Mesenchymal stem cell (in vitro differentiated cells and primary cell): ENCODE data around the gene EXOC3L1.

Experiments used
- DNase-seq: peaks from one replicate; pipeline ENCODE4 v3.0.0-alpha.2; 2013
- H2AFZ ChIP-seq: one replicate; pipeline ENCODE4 v1.6.1; 2013; ENCODE audit warnings: low read depth, mild to moderate bottlenecking, control low read depth, inconsistent platforms, low read length, moderate library complexity
- H2AK5ac ChIP-seq: 2 replicates; pipeline ENCODE4 v1.6.1; 2013; ENCODE audit warnings: low read length, moderate library complexity, mild to moderate bottlenecking, inconsistent platforms; ENCODE audit not compliant: severe bottlenecking
- H2BK120ac ChIP-seq: one replicate; pipeline ENCODE4 v1.6.1; 2013; ENCODE audit warnings: low read depth, mild to moderate bottlenecking, inconsistent platforms, low read length, moderate library complexity
- H2BK12ac ChIP-seq, 2 experiments: one replicate each; pipeline ENCODE4 v1.6.1; 2013; ENCODE audit warnings: inconsistent platforms in 2 of 2, low read length in 2 of 2, mild to moderate bottlenecking in 2 of 2, moderate library complexity in 2 of 2, control low read depth in 1 of 2
- H2BK15ac ChIP-seq: one replicate; pipeline ENCODE4 v1.6.1; 2013; ENCODE audit warnings: mild to moderate bottlenecking, low read depth, inconsistent platforms; ENCODE audit not compliant: poor library complexity, severe bottlenecking
- H2BK5ac ChIP-seq: 2 replicates; pipeline ENCODE4 v1.6.1; 2013; ENCODE audit warnings: low read depth, mild to moderate bottlenecking, low read length, control low read depth, inconsistent platforms; ENCODE audit not compliant: poor library complexity, severe bottlenecking
- H3K14ac ChIP-seq, 2 experiments: one replicate each; pipeline ENCODE4 v1.6.1; 2013; ENCODE audit warnings: inconsistent platforms in 2 of 2, low read length in 2 of 2, control low read depth in 1 of 2, mild to moderate bottlenecking in 1 of 2, moderate library complexity in 1 of 2
- H3K18ac ChIP-seq, 2 experiments: one replicate each; pipeline ENCODE4 v1.6.1; 2013; ENCODE audit warnings: inconsistent platforms in 2 of 2, low read length in 2 of 2, control low read depth in 1 of 2, low read depth in 1 of 2, mild to moderate bottlenecking in 1 of 2
- H3K23ac ChIP-seq, 2 experiments: one replicate each; pipeline ENCODE4 v1.6.1; 2013; ENCODE audit warnings: inconsistent platforms in 2 of 2, low read length in 2 of 2, mild to moderate bottlenecking in 2 of 2, moderate library complexity in 2 of 2, control low read depth in 1 of 2
- H3K27ac ChIP-seq: 2 replicates; pipeline ENCODE4 v1.5.1; 2013; ENCODE audit warnings: mild to moderate bottlenecking, moderate library complexity, low read length, control low read depth, inconsistent platforms; ENCODE audit not compliant: poor library complexity, severe bottlenecking
- H3K27me3 ChIP-seq, 2 experiments: 2 replicates each; pipeline versions ENCODE4 v1.6.1 to v1.7.0; 2013; ENCODE audit warnings: low read length in 2 of 2, mild to moderate bottlenecking in 2 of 2, moderate library complexity in 2 of 2, control low read depth in 1 of 2, inconsistent platforms in 1 of 2; ENCODE audit not compliant: control insufficient read depth in 1 of 2, insufficient read depth in 1 of 2
- H3K36me3 ChIP-seq, 2 experiments: 2 replicates each; pipeline versions ENCODE4 v1.6.1 to v1.7.0; 2013; ENCODE audit warnings: low read length in 2 of 2, control low read depth in 1 of 2, inconsistent platforms in 1 of 2, low read depth in 1 of 2, mild to moderate bottlenecking in 1 of 2; ENCODE audit not compliant: insufficient read depth in 2 of 2, control insufficient read depth in 1 of 2
- H3K4ac ChIP-seq, 2 experiments: one replicate each; pipeline ENCODE4 v1.6.1; 2013; ENCODE audit warnings: inconsistent platforms in 2 of 2, low read length in 2 of 2, mild to moderate bottlenecking in 2 of 2, moderate library complexity in 2 of 2, control low read depth in 1 of 2, low read depth in 1 of 2
- H3K4me1 ChIP-seq: 2 replicates; pipeline ENCODE4 v1.6.1; 2013; ENCODE audit warnings: low read depth, low read length, control low read depth; ENCODE audit not compliant: control insufficient read depth, insufficient read depth
- H3K4me2 ChIP-seq: 2 replicates; pipeline ENCODE4 v1.6.1; 2013; ENCODE audit warnings: low read length, mild to moderate bottlenecking, inconsistent platforms; ENCODE audit not compliant: poor library complexity, severe bottlenecking
- H3K4me3 ChIP-seq, 2 experiments: 2 replicates each; pipeline versions ENCODE4 v1.5.1 to v1.7.0; 2013; ENCODE audit warnings: low read length in 2 of 2, mild to moderate bottlenecking in 2 of 2, control low read depth in 1 of 2, low read depth in 1 of 2; ENCODE audit not compliant: insufficient read depth in 1 of 2
- H3K79me1 ChIP-seq: replicated peaks from 2 replicates; pipeline ENCODE4 v1.6.1; 2013; ENCODE audit warnings: mild to moderate bottlenecking, control low read depth, low read length, inconsistent platforms; ENCODE audit not compliant: poor library complexity, severe bottlenecking
- H3K9ac ChIP-seq: 2 replicates; pipeline ENCODE4 v1.7.0; 2013; ENCODE audit warnings: mild to moderate bottlenecking, low read length, moderate library complexity
- H3K9me3 ChIP-seq: 2 replicates; pipeline ENCODE4 v1.7.0; 2013; ENCODE audit warnings: mild to moderate bottlenecking, low read length; ENCODE audit not compliant: control insufficient read depth
- H4K8ac ChIP-seq: one replicate; pipeline ENCODE4 v1.6.1; 2013; ENCODE audit warnings: inconsistent platforms, mild to moderate bottlenecking, low read length, moderate library complexity
- H4K91ac ChIP-seq: one replicate; pipeline ENCODE4 v1.6.1; 2013; ENCODE audit warnings: mild to moderate bottlenecking, low read length, inconsistent platforms
- WGBS: methylation state at CpG from one replicate; pipeline ENCODE4 v1.1.7; 2013; ENCODE audit warnings: mixed read lengths; 5-methylcytosine and 5-hydroxymethylcytosine counted together

EXOC3L1 gene

DNA sequence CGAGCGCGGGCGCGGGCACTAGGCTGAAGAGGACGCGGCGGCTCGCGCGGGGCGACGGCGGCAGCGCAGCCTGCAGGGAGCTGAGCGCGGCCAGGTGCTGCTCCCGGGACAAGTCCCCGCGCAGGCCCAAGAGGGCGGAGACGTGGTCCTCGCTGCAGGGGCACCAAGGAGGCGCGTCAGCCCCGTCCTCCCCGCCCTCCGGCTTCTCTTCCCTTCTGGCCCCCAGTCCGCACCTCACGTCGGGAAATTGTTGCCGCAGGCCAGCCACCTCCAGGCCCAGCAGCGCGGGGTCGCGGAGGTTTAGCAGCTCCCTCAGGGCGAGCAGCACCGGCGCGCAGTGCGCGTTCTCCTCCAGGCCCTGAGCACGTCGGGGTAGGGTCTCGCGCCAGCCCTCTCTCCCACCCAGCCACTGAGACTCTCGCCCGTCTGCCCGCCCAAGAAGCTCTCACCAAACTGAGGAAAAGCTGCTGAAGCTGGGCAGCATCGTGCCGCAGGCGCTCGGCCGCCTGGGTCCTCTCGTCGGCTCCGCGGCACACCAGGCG lies 5.4 kb downstream of the EXOC3L1 start:
- H3K14ac ChIP-seq = peak overlapping the region in 1 of 2 experiments; percentile 38
- H3K4me1 ChIP-seq = peaks cover 29% of the 10 kb centered on the region
- H3K4me2 ChIP-seq = peak overlapping the region; percentile 99
- H2AFZ ChIP-seq = peak overlapping the region; percentile 83
- no peaks in the 10 kb centered on the region for H3K27me3 ChIP-seq
- peaks cover 0 to 12% of the 10 kb centered on the region in 2 experiments for H3K36me3 ChIP-seq
- H3K18ac ChIP-seq = peak overlapping the region in 1 of 2 experiments; percentile 54
- no peak overlapping the region for H2BK15ac ChIP-seq
- no peaks in the 10 kb centered on the region for H3K9me3 ChIP-seq
- H2BK120ac ChIP-seq = no peak overlapping the region
- peaks cover 21% of the 10 kb centered on the region for H3K79me1 ChIP-seq
- H3K4me3 ChIP-seq = peak overlapping the region; percentile 82 to 89
- peak overlapping the region in 1 of 2 experiments; percentile 2 for H3K23ac ChIP-seq
- H3K9ac ChIP-seq = peak overlapping the region; percentile 89
- H2BK5ac ChIP-seq = no peak overlapping the region
- no peak overlapping the region for H3K27ac ChIP-seq
- no peak overlapping the region for H2AK5ac ChIP-seq
- no peak overlapping the region for H3K4ac ChIP-seq
- H4K91ac ChIP-seq = peak overlapping the region; percentile 10
- no peak overlapping the region for H2BK12ac ChIP-seq
- 16% methylated on average over 42 of the region's 59 CpGs for WGBS
- DNase-seq = no peak
- no peak overlapping the region for H4K8ac ChIP-seq

DNA sequence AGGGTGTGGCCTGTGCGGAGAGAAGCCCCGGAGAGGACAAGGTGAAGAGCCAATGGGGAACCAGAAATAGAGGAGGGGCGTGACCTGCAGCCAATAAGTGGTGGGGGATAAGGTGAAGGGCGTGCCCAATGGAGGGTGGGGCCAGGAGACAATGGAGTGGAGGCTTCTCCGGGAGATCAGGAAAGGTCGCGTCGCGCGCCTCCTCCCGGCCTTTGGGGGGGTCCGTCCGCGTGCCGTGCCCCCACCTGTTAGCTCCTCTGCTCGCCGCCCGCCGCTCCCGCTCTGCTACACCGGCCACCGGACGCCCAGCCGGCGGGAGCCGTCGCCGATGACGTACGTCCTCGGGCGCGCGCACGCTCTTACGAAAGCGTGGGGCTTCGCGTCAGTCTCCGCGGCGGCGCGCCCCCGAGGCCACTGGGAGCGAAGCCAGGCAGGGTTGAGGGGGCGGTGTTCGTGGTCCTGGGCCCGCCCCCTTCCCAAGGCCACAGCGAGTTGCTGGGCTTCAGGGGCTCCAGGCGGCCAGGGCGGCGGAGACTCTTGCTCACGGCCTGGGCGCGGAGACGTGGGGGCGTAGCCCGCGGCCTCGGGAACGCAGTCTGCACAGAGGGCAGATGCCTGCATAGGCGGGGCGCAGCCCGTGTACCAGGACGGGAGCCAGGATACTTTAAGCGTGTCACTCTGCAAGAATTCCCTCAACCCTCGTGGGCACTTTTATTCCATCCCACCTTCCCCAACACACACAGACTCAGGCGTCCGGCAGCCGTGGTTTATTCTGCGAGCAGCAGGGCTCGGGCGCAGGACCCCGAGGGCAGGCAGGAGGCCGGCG lies 6.1 kb downstream of the EXOC3L1 start, which contains the start of gene MATCAP1:
Gene MATCAP1, minus strand, starts transcription at position 337 of the 826 bp plus-strand sequence. CDS start 3,353 bp downstream, outside the sequence.
- H3K4me1 ChIP-seq = peaks cover 31% of the 10 kb centered on the region
- peak within 1 kb of the TSS in 1 of 2 experiments; percentile 80 for H2BK12ac ChIP-seq
- no peaks in the 10 kb centered on the region for H3K27me3 ChIP-seq
- peak within 1 kb of the TSS; percentile 95 for H4K8ac ChIP-seq
- H2BK5ac ChIP-seq = peak within 1 kb of the TSS; percentile 74
- peak within 1 kb of the TSS; percentile 97 for H2BK15ac ChIP-seq
- H2AFZ ChIP-seq = peak within 1 kb of the TSS; percentile 83
- DNase-seq = peak; percentile 99
- peak within 1 kb of the TSS; percentile 82 to 89 for H3K4me3 ChIP-seq
- peaks cover 24% of the 10 kb centered on the region for H3K79me1 ChIP-seq
- peak within 1 kb of the TSS; percentile 97 for H4K91ac ChIP-seq
- H3K18ac ChIP-seq = peak within 1 kb of the TSS; percentile 94 to 97
- peak within 1 kb of the TSS; percentile 89 for H3K9ac ChIP-seq
- under 1% methylated on average over 74 of the region's 77 CpGs for WGBS
- peak within 1 kb of the TSS; percentile 99 for H3K4me2 ChIP-seq
- peaks cover 0 to 15% of the 10 kb centered on the region in 2 experiments for H3K36me3 ChIP-seq
- no peak within 1 kb of the TSS for H3K27ac ChIP-seq
- H3K14ac ChIP-seq = peak within 1 kb of the TSS in 1 of 2 experiments; percentile 91
- no peaks in the 10 kb centered on the region for H3K9me3 ChIP-seq
- peak within 1 kb of the TSS; percentile 78 for H2BK120ac ChIP-seq
- peak within 1 kb of the TSS; percentile 75 to 92 for H3K4ac ChIP-seq
- no peak within 1 kb of the TSS for H2AK5ac ChIP-seq
- peak within 1 kb of the TSS in 1 of 2 experiments; percentile 2 for H3K23ac ChIP-seq

- Histone ChIP-seq H3K4me2 (peak overlapping the region; percentile 64), H3K4ac (peak overlapping the region in 1 of 2 experiments; percentile 19), H2AK5ac (no peak overlapping the region), H2BK15ac (peak overlapping the region; percentile 8), H4K8ac (no peak overlapping the region), H3K18ac (no peak overlapping the region), H3K27me3 (no peaks in the 10 kb centered on the region), H3K79me1 (peaks cover 24% of the 10 kb centered on the region), H3K27ac (no peak overlapping the region), H4K91ac (no peak overlapping the region), H3K9ac (peak overlapping the region; percentile 89), H3K14ac (no peak overlapping the region), H3K4me1 (peaks cover 35% of the 10 kb centered on the region), H2AFZ (no peak overlapping the region), H3K4me3 (peak overlapping the region; percentile 50 to 82), H3K23ac (no peak overlapping the region), H2BK12ac (no peak overlapping the region), H3K9me3 (no peaks in the 10 kb centered on the region), H3K36me3 (peaks cover 0 to 15% of the 10 kb centered on the region in 2 experiments), H2BK120ac (no peak overlapping the region), H2BK5ac (no peak overlapping the region)
- 4% methylated on average over 11 of the region's 11 CpGs for WGBS
- no peak for DNase-seq
Measured at GRCh38 chr16:67183284-67183626, 6.7 kb downstream of the EXOC3L1 start.

GRCh38 chr16:67182288-67182687 lies 7.6 kb downstream of the EXOC3L1 start:
- Histone ChIP-seq H3K27ac (no peak overlapping the region), H3K4me3 (peak overlapping the region in 1 of 2 experiments; percentile 82), H3K27me3 (no peaks in the 10 kb centered on the region), H3K23ac (no peak overlapping the region), H3K36me3 (peaks cover 0 to 15% of the 10 kb centered on the region in 2 experiments), H2BK5ac (no peak overlapping the region), H2AK5ac (no peak overlapping the region), H4K8ac (no peak overlapping the region), H4K91ac (no peak overlapping the region), H3K79me1 (peaks cover 27% of the 10 kb centered on the region), H3K4me1 (peaks cover 41% of the 10 kb centered on the region), H3K14ac (no peak overlapping the region), H2BK15ac (no peak overlapping the region), H3K9ac (peak overlapping the region; percentile 89), H2BK120ac (no peak overlapping the region), H3K4me2 (no peak overlapping the region), H3K4ac (no peak overlapping the region), H3K18ac (no peak overlapping the region), H2BK12ac (no peak overlapping the region), H2AFZ (no peak overlapping the region), H3K9me3 (no peaks in the 10 kb centered on the region)
- 88% methylated on average over 2 of the region's 2 CpGs for WGBS
- DNase-seq = peak; percentile 44
